Renal cortex interstitium (tissue), 11 donors: ENCODE results near the gene ANKRD13B. TPM values are rescaled to one million over a fixed set of nuclear protein-coding genes. Genes with fewer than 3 reads are reported as not detected.

Experiments
- DNase-seq, 11 donors: peaks; one replicate each; pipeline ENCODE4 v3.0.0-alpha.2; 2013; ENCODE audit warnings: low read depth in 9 of 11, low spot score in 4 of 11; ENCODE audit errors: extremely low read depth in 1 of 11
- polyA plus RNA-seq, 3 donors: library from polyadenylated mRNA; unstranded; fragments of 120-200 nt; gene quantifications; one replicate each; pipeline ENCODE4 v1.2.1, GENCODE V29; 2013; ENCODE audit not compliant: insufficient read length in 3 of 3

The ANKRD13B gene
- polyA plus RNA-seq, 3 donors: 7.5 to 12.5 (median 12.4) TPM

GRCh38 chr17:29577385-29578211, 15.3 kb upstream of the ANKRD13B start:
- no peak for DNase-seq

- DNase-seq: no peak
Observed at GRCh38 chr17:29578626-29579485, 14.1 kb upstream of the ANKRD13B start.

- no peak for DNase-seq
Observed at GRCh38 chr17:29579866-29580771, 12.8 kb upstream of the ANKRD13B start.

GRCh38 chr17:29581583-29582253, 11.2 kb upstream of the ANKRD13B start:
- no peak for DNase-seq

GRCh38 chr17:29582254-29582765, 10.6 kb upstream of the ANKRD13B start:
- DNase-seq: no peak

GRCh38 chr17:29582772-29583171, 10.2 kb upstream of the ANKRD13B start:
- DNase-seq: no peak

GRCh38 chr17:29583324-29584248, 9.3 kb upstream of the ANKRD13B start:
- no peak for DNase-seq

GRCh38 chr17:29584452-29585079, 8.4 kb upstream of the ANKRD13B start:
- no peak for DNase-seq

- no peak for DNase-seq
Observed at GRCh38 chr17:29585080-29585751, 7.7 kb upstream of the ANKRD13B start.

GRCh38 chr17:29586676-29587469, 6.1 kb upstream of the ANKRD13B start:
- DNase-seq: no peak

- DNase-seq: no peak
Observed at GRCh38 chr17:29587591-29587990, 5.3 kb upstream of the ANKRD13B start.

GRCh38 chr17:29588017-29588561, 4.8 kb upstream of the ANKRD13B start:
- DNase-seq: no peak

- DNase-seq: no peak
Observed at GRCh38 chr17:29588562-29589411, 4.1 kb upstream of the ANKRD13B start.
